GM18858 (cell line): ENCODE results near the gene OR6J1.
"Not testable (repeated sequence)": the region's sequence is repeated elsewhere in the genome, so short reads cannot be mapped to it uniquely, and the experiment has no call there.

Experiments
- ATAC-seq: cut with Tn5 transposase; IDR thresholded peaks from one replicate; pipeline ENCODE4 v1.9.1; 2021; ENCODE audit not compliant: unreplicated experiment

OR6J1 gene

DNA sequence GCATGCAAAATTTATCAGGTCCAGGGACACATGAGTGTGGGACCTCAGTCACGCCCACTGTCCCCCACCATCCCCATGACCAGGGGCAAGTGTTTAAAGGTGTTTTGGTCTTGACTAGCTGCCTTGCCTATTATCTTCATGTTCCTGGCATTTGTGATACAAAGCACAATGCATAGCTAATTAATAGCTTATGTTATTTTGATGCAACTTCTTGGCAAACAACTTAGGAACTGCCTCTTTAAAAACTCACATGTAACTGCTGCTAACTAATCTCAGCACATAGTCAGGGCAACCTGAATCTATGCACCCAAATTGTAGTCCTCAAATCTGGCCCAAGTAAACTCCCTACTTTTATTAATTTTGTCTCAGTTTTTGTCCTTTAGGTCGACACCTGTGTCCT, 7.4 kb upstream of the OR6J1 start:
- ATAC-seq, result no peak

DNA sequence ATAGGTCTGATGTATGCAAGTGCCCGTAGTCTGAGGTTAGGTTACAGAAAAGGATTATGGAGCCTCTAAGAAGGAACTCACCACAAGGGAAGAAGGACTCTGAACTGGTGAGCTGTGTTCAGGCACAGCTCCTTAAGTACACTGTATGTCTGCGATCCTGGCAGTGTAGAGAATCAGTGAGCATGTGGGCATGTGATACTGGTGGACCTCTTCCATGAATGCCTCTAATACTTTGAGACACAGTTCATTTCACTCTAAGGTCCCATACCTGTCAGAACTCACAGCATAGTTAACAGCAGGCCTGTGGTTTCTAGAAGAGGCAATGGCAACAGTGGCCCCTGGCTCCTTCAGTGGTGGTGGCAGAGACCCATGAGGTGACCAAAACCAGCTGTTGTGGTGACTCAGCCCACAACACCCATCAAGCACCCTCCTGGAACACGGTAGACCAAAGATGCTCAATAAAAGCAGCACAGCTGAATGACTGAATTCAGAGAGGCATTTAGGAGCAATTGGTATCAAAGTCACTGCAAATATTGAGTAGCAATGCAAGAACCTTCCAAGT, 6.9 kb upstream of the OR6J1 start:
- peak; percentile 68 for ATAC-seq

DNA sequence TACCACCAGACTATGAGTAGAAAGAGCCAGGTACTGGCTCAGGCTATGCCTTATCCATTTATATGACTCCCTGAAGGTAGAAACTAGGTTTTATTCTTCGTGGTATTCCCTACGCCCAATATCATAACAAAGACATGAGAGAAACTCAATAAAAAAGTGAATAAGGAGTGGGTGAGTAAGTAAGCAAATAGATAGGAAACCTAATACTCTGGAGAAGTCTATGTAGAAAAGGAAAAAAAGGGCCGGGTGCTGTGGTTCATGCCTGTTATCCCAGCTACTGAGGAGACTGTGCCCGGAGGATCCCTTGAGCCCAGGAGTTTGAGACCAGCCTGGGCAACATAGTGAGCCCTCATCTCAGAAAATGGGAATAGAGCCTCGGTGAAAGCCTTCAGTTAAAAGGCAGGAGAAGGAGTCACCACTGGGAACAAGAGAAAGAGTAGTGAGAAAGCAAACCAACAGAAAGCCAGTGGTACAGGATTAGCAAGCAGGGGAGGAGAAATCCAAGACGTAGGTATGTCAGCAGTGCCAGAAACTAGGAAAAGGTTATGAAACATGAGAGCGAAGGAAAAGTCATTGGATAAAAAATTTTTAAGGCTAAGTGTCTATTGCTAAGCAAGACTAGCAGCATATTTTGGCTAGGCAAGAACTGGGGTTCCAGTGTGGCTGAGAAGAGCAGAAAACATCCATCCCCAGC, 6.0 kb upstream of the OR6J1 start:
- ATAC-seq, result no peak

DNA sequence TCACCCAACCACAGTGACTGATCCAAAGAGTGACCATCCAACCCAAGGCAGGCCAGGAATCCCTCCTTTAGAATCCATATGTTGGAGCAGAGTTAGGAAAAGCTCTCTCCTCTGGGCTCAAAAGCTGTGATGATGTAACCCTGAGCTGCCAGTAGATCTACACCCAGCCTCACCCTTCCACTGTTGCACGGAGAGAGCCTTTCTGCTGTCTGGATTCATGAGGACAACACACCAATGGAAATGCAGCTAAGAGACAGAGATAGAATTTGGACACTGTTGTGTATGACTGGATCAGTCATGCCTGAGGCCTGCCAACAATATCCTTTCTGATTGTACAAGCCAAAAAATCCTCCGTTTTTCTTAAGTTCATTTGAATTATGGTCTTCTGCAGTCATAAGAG, 4.4 kb upstream of the OR6J1 start:
- ATAC-seq, result no peak

DNA sequence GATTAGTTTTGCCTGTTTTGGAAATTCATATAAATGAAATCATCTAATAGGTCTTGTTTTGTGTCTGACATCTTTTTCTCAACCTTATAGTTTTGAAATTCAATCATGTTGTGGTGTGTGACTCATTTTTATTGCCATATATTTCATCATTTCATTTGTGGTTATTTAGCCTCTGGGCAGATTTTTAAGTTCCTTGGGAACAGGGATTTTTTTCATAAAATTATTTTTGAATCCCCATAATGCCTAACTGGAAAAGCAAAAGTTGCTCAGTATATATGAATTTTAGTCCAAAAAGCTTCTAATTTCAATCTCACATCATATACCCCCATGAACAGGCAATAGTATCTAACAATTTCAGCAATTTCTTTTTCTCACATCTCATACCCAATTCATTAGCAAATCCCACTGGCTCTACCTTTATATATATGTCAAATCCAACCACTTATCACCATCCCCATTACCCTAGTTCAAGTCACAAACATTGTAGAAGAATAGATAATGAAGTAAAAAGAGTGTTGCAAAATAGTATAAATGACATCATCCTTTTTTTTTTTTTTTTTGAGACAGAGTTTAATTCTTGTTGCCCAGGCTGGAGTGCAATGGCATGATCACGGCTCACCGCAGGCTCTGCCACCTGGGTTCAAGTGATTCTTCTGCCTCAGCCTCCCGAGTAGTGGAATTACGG, 2.6 kb upstream of the OR6J1 start:
- no peak for ATAC-seq

DNA sequence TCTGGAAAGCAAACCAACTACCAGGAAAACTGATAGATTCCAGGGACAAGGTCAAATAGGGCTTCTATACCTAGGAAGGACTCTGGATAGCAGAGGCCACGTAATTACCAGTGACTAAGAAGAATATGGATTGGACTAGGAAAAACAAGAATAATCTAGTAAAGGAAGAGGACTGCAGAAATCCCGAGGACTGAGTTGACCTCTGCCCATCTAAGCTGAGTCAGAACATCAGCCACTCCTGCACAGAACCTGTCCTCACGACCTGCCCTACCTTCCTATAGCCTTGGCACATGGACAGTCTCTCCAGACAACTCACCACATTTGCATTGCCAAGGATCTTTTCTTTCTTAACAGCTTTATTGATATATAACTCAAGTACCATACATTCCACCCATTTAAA, 2.3 kb downstream of the OR6J1 start:
- no peak for ATAC-seq

DNA sequence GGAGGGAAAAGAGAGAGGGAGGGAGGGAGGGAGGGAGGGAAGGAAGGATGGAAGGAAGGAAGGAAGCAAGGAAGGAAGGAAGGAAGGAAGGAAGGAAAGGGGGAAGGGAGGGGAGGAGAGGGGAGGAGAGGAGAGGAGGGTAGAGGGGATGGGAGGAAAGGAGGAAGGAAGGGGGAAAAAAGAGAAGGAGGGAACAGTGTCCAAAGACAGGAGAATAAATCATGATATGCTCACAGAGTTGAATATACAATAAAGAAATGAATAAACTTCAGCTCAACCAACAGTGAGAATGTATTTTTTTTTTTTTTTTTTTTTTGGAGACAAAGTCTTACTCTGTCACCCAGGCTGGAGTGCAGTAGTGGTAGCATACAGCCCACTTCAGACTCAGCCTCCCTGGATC, 4.0 kb downstream of the OR6J1 start:
- ATAC-seq, result no peak

DNA sequence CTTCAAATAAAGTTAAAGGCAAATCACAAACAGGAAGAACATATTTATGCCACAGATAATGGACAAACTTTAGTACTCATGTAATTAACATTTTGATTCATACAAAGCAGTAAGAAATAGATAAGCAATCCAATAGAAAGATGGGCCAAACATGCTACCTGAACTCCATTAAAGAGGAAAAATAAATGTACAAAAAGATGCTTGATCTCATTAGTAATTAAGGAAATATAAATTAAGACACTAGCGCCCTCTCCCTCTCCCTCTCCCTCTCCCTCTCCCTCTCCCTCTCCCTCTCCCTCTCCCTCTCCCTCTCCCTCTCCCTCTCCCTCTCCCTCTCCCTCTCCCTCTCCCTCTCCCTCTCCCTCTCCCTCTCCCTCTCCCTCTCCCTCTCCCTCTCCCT, 8.2 kb downstream of the OR6J1 start:
- ATAC-seq, result not testable (repeated sequence)

DNA sequence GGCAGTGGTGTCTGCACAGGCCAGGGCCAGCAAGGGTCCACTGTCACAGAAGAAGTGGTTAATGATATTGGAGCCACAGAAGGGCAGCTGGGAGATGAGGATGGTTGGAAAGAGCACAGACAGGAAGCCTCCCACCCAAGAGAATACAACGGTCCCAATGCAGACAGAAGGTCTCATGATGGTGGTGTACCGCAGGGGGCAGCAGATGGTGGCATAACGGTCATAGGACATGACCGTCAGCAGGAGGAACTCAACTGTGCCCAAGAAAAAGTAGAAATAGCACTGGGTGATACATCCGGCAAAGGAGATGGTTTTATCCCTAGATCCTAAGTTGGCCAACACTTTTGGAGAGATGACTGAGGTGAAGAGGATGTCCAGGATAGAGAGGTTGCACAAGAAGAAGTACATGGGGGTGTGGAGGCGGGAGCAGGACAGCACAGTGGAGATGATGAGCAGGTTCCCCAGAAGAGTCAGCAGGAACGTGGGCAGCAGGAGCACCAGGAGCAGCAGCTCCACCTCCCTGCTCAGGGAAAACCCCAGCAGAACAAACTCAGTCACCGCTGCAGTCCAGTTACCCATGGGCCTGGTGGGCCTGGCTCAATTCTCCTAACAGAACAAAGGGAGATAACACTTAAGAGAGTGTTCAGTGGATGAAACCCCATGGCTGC, 9.8 kb downstream of the OR6J1 start:
- no peak for ATAC-seq

DNA sequence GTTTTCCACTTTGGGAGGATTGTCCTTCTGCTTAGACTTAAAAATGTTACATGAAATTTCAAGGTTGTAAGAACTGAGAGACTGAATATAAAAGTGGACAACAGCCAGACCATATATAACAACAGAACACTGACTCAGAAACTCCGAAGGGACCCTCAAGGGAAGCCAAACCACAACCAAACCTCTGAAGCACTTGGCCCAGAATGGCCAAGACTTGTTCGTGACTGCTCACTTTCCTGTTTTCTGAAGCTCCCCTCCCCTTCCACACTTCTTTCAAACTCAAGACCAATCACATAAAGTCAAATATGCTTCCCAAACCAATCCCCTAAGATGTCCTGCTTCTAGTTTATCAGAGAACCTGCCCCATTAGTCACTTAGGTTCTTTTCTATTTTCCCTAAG, 13.7 kb downstream of the OR6J1 start:
- ATAC-seq, result no peak

DNA sequence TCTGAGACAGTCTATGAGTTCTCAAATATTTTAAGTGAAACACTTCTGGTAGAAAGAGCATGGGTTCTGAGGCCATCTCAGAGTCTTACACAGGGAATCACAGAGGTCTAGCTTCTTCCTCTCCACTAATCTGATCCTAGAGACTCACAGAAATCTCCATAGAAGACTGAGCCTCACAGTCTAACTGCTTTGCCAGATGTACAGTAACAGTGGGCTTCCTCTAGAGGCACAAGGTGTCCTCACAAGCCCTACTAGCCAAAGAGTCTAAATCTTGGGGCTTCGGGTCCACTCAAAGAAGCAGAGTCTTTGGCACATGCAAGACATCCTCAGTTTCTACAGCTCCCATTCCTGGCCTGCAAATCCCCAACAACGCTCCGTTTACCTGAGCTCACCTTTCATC, 14.1 kb downstream of the OR6J1 start:
- no peak for ATAC-seq

DNA sequence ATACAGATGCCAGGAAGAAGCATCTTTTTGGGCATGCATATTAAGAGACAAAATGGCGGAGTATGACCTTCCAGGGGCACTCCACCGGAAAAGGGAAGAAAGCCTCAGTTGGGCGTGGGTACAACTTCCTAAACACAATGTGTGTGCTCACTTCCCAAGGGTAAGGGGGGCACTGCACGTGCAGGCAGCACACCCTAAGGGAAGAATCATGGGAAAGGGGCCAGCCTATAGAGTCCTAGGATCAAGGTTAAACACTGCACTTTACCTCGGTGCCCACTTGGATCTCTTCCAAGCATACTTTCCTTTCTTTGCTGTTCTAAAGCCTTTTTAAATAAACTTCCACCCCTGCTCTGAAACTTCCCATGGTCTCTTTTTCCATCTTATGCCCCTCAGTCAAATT, 14.8 kb downstream of the OR6J1 start:
- no peak for ATAC-seq

DNA sequence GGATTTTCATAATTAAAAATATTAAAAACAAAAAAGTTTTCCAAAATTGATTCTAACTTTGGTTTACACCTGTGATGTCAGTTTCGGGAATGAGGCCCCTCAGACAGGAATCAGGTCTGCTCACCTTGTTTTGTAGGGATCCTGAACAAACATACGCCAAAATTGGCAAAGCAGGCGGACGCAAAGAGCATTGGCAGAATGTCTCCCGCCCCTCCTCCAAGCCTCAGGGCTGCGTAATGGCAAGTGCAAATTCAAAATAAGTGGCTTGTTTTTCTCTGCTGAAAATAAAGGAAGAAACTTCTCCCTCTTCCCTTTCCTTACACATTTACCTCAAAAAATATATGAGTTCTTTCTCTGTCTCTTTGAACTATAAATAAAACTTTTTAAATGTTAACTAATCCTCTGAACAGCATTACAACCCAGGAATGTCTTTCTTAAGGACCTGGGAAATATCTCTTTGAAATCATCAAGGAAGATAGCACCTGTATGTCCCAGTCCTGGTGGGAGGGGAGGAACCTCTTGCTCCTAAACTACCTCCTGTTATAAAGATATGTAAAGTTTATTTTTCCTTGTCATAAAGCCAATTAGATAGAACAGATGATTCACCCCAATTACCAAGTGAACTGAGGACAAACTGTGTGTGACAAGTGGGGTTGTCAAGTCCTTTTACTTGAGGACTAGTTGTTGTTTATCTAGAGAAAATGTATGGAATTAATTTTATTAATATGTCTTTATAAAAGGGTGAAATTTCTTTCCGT, 16.5 kb downstream of the OR6J1 start:
- ATAC-seq, result no peak

DNA sequence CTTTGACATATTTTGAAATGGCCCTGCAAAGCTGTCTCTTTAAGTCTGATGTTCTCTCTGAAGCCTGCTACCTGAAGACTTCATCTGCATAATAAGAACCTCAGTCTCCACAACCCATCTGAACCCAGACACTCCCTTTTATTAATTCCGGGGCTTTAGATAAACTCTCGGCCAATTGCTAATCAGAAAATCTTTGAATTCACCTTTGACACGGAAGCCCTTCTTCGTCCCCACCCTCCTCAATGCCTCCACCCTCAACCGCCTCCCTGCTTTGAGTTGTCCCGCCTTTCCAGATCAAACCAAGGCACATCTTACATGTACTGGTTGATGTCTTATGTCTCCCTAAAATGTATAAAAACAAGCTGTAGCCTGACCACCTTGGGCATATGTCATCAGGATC, 17.6 kb downstream of the OR6J1 start:
- ATAC-seq, result no peak

DNA sequence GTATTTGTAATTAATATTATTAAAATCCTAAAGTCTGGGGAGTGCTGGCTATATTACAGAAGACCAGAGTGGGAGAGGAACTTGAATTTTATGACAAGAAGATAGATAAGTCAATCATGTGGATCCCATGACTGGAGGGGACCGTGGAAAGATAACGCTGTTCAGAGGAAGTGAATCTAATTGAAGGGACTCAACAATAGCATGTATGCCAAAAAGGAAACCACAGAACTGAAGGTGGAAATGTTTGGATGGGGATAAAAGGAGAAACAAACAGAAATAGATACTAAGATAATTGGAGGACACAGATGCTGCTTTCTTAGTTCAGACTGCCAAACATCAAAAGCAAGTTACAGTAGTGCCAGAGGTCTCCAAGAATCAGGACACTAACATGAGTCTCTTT, 21.1 kb downstream of the OR6J1 start:
- no peak for ATAC-seq

DNA sequence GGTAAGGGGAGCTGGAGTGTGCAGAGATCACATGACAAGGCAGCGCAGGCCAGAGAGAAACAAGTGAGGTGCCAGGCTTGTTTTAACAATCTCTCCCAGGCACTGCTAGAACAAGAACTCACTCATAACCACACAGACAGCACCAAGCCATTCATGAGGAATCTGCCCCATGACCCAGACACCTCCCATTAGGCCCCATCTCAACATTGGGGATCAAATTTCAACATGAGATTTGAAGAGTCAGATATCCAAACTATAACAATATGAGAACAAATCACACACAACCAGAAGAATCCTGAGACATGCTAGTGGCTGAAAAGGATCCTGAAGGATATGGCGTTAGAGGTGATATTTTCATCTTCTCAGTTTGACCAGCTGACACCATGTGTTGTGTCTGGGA, 21.9 kb downstream of the OR6J1 start:
- ATAC-seq, result no peak

DNA sequence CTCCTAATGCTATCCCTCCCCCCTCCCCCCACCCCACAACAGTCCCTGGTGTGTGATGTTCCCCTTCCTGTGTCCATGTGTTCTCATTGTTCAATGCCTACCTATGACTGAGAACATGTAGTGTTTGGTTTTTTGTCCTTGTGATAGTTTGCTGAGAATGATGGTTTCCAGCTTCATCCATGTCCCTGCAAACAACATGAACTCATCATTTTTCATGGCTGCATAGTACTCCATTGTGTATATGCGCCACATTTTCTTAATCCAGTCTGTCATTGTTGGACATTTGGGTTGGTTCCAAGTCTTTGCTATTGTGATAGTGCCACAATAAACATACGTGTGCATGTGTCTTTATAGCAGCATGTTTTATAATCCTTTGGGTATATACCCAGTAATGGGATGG, 28.4 kb downstream of the OR6J1 start:
- not testable (repeated sequence) for ATAC-seq

DNA sequence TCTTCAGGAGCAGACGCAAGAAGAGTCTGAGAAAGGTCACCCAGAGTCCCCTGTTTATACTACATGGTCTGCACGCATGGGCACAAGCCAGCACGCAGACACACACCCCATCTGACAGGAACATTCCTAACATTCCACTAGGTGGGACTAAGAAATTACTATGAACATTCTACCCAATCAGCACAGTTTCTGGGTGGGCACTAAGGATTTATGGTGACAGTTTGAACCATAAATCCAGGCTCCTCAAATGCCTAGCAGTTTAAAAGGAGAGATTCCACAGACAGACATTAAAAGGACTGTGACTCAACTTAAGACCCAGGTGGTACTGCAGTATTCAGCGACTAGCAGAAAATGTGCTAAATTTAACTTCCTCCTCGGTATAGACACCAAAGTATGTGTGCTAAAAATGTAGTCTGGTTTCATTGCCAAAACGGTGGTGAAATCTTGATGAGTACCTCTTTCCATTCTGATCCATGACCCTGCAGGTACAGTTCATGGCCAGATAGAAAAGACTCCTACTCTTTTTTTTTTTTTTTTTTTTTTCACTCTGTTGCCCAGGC, 29.8 kb downstream of the OR6J1 start:
- peak; percentile 37 for ATAC-seq

DNA sequence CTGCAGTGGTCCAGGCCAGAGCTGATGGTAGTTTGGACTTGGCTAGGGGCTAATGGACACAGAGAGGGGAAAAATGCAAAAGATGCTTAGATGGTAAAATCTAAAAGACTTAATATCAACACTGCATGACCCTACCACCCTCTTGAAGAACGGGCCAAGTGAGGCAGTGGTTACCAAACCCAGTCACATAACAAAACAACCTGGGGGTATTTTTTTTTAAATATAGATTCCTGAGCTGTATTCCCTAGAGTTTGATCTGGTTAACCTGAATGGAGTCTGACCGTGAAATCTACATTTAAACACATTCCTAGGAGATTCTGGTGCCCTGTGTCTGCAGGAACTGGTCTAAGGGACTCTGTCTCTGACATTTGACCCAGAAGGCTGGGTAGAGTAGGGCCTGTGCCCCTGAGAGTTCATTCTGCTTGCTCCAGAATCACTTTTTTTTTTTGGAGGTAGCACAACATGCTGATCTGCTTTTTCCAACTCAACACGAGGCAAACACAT, 30.4 kb downstream of the OR6J1 start:
- no peak for ATAC-seq

DNA sequence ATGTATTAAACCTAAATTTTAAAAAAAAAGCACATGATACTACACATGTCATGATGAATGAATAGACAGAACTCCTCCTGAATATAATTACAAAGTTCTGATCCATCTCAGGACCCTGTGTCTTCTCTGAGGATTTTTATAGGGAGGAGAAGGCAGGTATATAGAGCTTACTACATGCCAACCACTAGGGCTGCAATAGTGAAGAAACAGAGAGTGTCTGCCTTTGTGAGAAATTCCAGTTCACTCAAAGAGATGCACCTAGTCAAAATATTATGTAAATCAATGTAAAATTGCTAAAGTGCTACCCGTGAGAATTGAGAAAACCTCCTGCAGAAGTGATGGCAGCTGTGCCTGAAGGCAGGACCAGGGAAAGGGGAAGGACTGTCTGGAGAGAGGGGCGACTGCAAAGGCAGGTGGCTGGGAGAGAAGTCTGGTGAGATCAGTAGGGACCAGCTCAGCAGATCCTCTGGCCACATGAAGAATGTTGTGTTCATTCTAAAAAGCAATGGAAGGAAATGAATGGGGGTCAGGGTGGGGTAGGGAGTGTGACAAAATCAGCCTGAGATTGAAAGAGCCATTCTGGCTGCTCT, 31.0 kb downstream of the OR6J1 start:
- no peak for ATAC-seq
